Mesenchymal stem cell (in vitro differentiated cells and primary cell): ENCODE data around the gene OPA1.

Source experiments
- DNase-seq: peaks from one replicate; pipeline ENCODE4 v3.0.0-alpha.2; 2013
- H2AFZ ChIP-seq: one replicate; pipeline ENCODE4 v1.6.1; 2013; ENCODE audit warnings: low read depth, mild to moderate bottlenecking, control low read depth, inconsistent platforms, low read length, moderate library complexity
- H2AK5ac ChIP-seq: 2 replicates; pipeline ENCODE4 v1.6.1; 2013; ENCODE audit warnings: low read length, moderate library complexity, mild to moderate bottlenecking, inconsistent platforms; ENCODE audit not compliant: severe bottlenecking
- H2BK120ac ChIP-seq: one replicate; pipeline ENCODE4 v1.6.1; 2013; ENCODE audit warnings: low read depth, mild to moderate bottlenecking, inconsistent platforms, low read length, moderate library complexity
- H2BK12ac ChIP-seq, 2 experiments: one replicate each; pipeline ENCODE4 v1.6.1; 2013; ENCODE audit warnings: inconsistent platforms in 2 of 2, low read length in 2 of 2, mild to moderate bottlenecking in 2 of 2, moderate library complexity in 2 of 2, control low read depth in 1 of 2
- H2BK15ac ChIP-seq: one replicate; pipeline ENCODE4 v1.6.1; 2013; ENCODE audit warnings: mild to moderate bottlenecking, low read depth, inconsistent platforms; ENCODE audit not compliant: poor library complexity, severe bottlenecking
- H2BK5ac ChIP-seq: 2 replicates; pipeline ENCODE4 v1.6.1; 2013; ENCODE audit warnings: low read depth, mild to moderate bottlenecking, low read length, control low read depth, inconsistent platforms; ENCODE audit not compliant: poor library complexity, severe bottlenecking
- H3K14ac ChIP-seq, 2 experiments: one replicate each; pipeline ENCODE4 v1.6.1; 2013; ENCODE audit warnings: inconsistent platforms in 2 of 2, low read length in 2 of 2, control low read depth in 1 of 2, mild to moderate bottlenecking in 1 of 2, moderate library complexity in 1 of 2
- H3K18ac ChIP-seq, 2 experiments: one replicate each; pipeline ENCODE4 v1.6.1; 2013; ENCODE audit warnings: inconsistent platforms in 2 of 2, low read length in 2 of 2, control low read depth in 1 of 2, low read depth in 1 of 2, mild to moderate bottlenecking in 1 of 2
- H3K23ac ChIP-seq, 2 experiments: one replicate each; pipeline ENCODE4 v1.6.1; 2013; ENCODE audit warnings: inconsistent platforms in 2 of 2, low read length in 2 of 2, mild to moderate bottlenecking in 2 of 2, moderate library complexity in 2 of 2, control low read depth in 1 of 2
- H3K27ac ChIP-seq: 2 replicates; pipeline ENCODE4 v1.5.1; 2013; ENCODE audit warnings: mild to moderate bottlenecking, moderate library complexity, low read length, control low read depth, inconsistent platforms; ENCODE audit not compliant: poor library complexity, severe bottlenecking
- H3K27me3 ChIP-seq, 2 experiments: 2 replicates each; pipeline versions ENCODE4 v1.6.1 to v1.7.0; 2013; ENCODE audit warnings: low read length in 2 of 2, mild to moderate bottlenecking in 2 of 2, moderate library complexity in 2 of 2, control low read depth in 1 of 2, inconsistent platforms in 1 of 2; ENCODE audit not compliant: control insufficient read depth in 1 of 2, insufficient read depth in 1 of 2
- H3K36me3 ChIP-seq, 2 experiments: 2 replicates each; pipeline versions ENCODE4 v1.6.1 to v1.7.0; 2013; ENCODE audit warnings: low read length in 2 of 2, control low read depth in 1 of 2, inconsistent platforms in 1 of 2, low read depth in 1 of 2, mild to moderate bottlenecking in 1 of 2; ENCODE audit not compliant: insufficient read depth in 2 of 2, control insufficient read depth in 1 of 2
- H3K4ac ChIP-seq, 2 experiments: one replicate each; pipeline ENCODE4 v1.6.1; 2013; ENCODE audit warnings: inconsistent platforms in 2 of 2, low read length in 2 of 2, mild to moderate bottlenecking in 2 of 2, moderate library complexity in 2 of 2, control low read depth in 1 of 2, low read depth in 1 of 2
- H3K4me1 ChIP-seq: 2 replicates; pipeline ENCODE4 v1.6.1; 2013; ENCODE audit warnings: low read depth, low read length, control low read depth; ENCODE audit not compliant: control insufficient read depth, insufficient read depth
- H3K4me2 ChIP-seq: 2 replicates; pipeline ENCODE4 v1.6.1; 2013; ENCODE audit warnings: low read length, mild to moderate bottlenecking, inconsistent platforms; ENCODE audit not compliant: poor library complexity, severe bottlenecking
- H3K4me3 ChIP-seq, 2 experiments: 2 replicates each; pipeline versions ENCODE4 v1.5.1 to v1.7.0; 2013; ENCODE audit warnings: low read length in 2 of 2, mild to moderate bottlenecking in 2 of 2, control low read depth in 1 of 2, low read depth in 1 of 2; ENCODE audit not compliant: insufficient read depth in 1 of 2
- H3K79me1 ChIP-seq: replicated peaks from 2 replicates; pipeline ENCODE4 v1.6.1; 2013; ENCODE audit warnings: mild to moderate bottlenecking, control low read depth, low read length, inconsistent platforms; ENCODE audit not compliant: poor library complexity, severe bottlenecking
- H3K9ac ChIP-seq: 2 replicates; pipeline ENCODE4 v1.7.0; 2013; ENCODE audit warnings: mild to moderate bottlenecking, low read length, moderate library complexity
- H3K9me3 ChIP-seq: 2 replicates; pipeline ENCODE4 v1.7.0; 2013; ENCODE audit warnings: mild to moderate bottlenecking, low read length; ENCODE audit not compliant: control insufficient read depth
- H4K8ac ChIP-seq: one replicate; pipeline ENCODE4 v1.6.1; 2013; ENCODE audit warnings: inconsistent platforms, mild to moderate bottlenecking, low read length, moderate library complexity
- H4K91ac ChIP-seq: one replicate; pipeline ENCODE4 v1.6.1; 2013; ENCODE audit warnings: mild to moderate bottlenecking, low read length, inconsistent platforms
- WGBS: methylation state at CpG from one replicate; pipeline ENCODE4 v1.1.7; 2013; ENCODE audit warnings: mixed read lengths; 5-methylcytosine and 5-hydroxymethylcytosine counted together

The OPA1 gene

GRCh38 chr3:193640728-193641439 is 47.9 kb downstream of the OPA1 start:
- WGBS = 100% methylated on average over 2 of the region's 4 CpGs
- H3K9me3 ChIP-seq = no peaks in the 10 kb centered on the region
- no peak overlapping the region for H2BK5ac ChIP-seq

GRCh38 chr3:193641440-193641775 is 48.4 kb downstream of the OPA1 start:
- Histone ChIP-seq H3K23ac (no peak overlapping the region), H4K8ac (no peak overlapping the region), H3K4me3 (no peak overlapping the region), H2BK12ac (no peak overlapping the region), H3K9ac (no peak overlapping the region), H3K4me1 (no peaks in the 10 kb centered on the region), H2AK5ac (no peak overlapping the region), H2AFZ (no peak overlapping the region), H3K36me3 (peaks cover under 1 to 87% of the 10 kb centered on the region in 2 experiments), H3K27me3 (no peaks in the 10 kb centered on the region), H3K14ac (no peak overlapping the region), H2BK120ac (no peak overlapping the region), H3K4me2 (no peak overlapping the region), H3K27ac (no peak overlapping the region), H3K4ac (no peak overlapping the region), H2BK15ac (no peak overlapping the region), H3K9me3 (no peaks in the 10 kb centered on the region), H3K79me1 (peaks cover 7% of the 10 kb centered on the region), H2BK5ac (no peak overlapping the region), H4K91ac (no peak overlapping the region), H3K18ac (no peak overlapping the region)
- WGBS = 100% methylated on average over 2 of the region's 3 CpGs
- no peak for DNase-seq

More at GRCh38 chr3:193640728-193641439, 47.9 kb downstream of the OPA1 start:
- H4K91ac ChIP-seq = no peak overlapping the region
- H3K23ac ChIP-seq = no peak overlapping the region
- no peak overlapping the region for H2BK120ac ChIP-seq
- no peak overlapping the region for H3K4ac ChIP-seq
- DNase-seq = no peak
- no peak overlapping the region for H2AK5ac ChIP-seq
- H3K27ac ChIP-seq = no peak overlapping the region
- H3K79me1 ChIP-seq = peaks cover 7% of the 10 kb centered on the region
- no peak overlapping the region for H3K4me2 ChIP-seq
- H3K4me1 ChIP-seq = no peaks in the 10 kb centered on the region
- no peak overlapping the region for H3K14ac ChIP-seq
- no peak overlapping the region for H2AFZ ChIP-seq
- no peak overlapping the region for H2BK15ac ChIP-seq
- no peaks in the 10 kb centered on the region for H3K27me3 ChIP-seq
- H4K8ac ChIP-seq = no peak overlapping the region
- no peak overlapping the region for H3K4me3 ChIP-seq
- no peak overlapping the region for H3K18ac ChIP-seq
- peaks cover 0 to 87% of the 10 kb centered on the region in 2 experiments for H3K36me3 ChIP-seq
- H2BK12ac ChIP-seq = no peak overlapping the region
- H3K9ac ChIP-seq = no peak overlapping the region

- Histone ChIP-seq H2BK5ac (no peak overlapping the region), H3K36me3 (peaks cover 2 to 87% of the 10 kb centered on the region in 2 experiments), H3K4me2 (no peak overlapping the region), H4K91ac (no peak overlapping the region), H3K4ac (no peak overlapping the region), H3K27ac (no peak overlapping the region), H3K79me1 (peaks cover 6% of the 10 kb centered on the region), H3K18ac (no peak overlapping the region), H2BK12ac (no peak overlapping the region), H3K14ac (no peak overlapping the region), H3K9me3 (no peaks in the 10 kb centered on the region), H2AK5ac (no peak overlapping the region), H3K4me3 (no peak overlapping the region), H2AFZ (no peak overlapping the region), H2BK15ac (no peak overlapping the region), H2BK120ac (no peak overlapping the region), H3K27me3 (no peaks in the 10 kb centered on the region), H3K4me1 (no peaks in the 10 kb centered on the region), H3K23ac (no peak overlapping the region), H3K9ac (no peak overlapping the region), H4K8ac (no peak overlapping the region)
- 100% methylated on average over 5 of the region's 6 CpGs for WGBS
- DNase-seq = no peak
Observed at GRCh38 chr3:193645806-193646205, 52.8 kb downstream of the OPA1 start.

- Histone ChIP-seq H3K27ac (no peak overlapping the region), H3K9me3 (no peaks in the 10 kb centered on the region), H4K8ac (no peak overlapping the region), H2BK15ac (no peak overlapping the region), H3K18ac (no peak overlapping the region), H3K23ac (no peak overlapping the region), H3K36me3 (peaks cover 8 to 93% of the 10 kb centered on the region in 2 experiments), H4K91ac (no peak overlapping the region), H3K4ac (no peak overlapping the region), H3K9ac (no peak overlapping the region), H2BK5ac (no peak overlapping the region), H3K27me3 (no peaks in the 10 kb centered on the region), H3K14ac (no peak overlapping the region), H3K79me1 (peaks cover 6% of the 10 kb centered on the region), H3K4me1 (no peaks in the 10 kb centered on the region), H2BK120ac (no peak overlapping the region), H2AK5ac (no peak overlapping the region), H3K4me2 (no peak overlapping the region), H2AFZ (no peak overlapping the region), H2BK12ac (no peak overlapping the region), H3K4me3 (no peak overlapping the region)
- no CpG with 5 or more reads among the region's 2 CpGs for WGBS
- DNase-seq = no peak
Observed at GRCh38 chr3:193648542-193649076, 55.6 kb downstream of the OPA1 start.
